A673 (cell line): ENCODE data around the gene SEMA4C. TPM values are rescaled to one million over a fixed set of nuclear protein-coding genes. Genes with fewer than 3 reads are reported as not detected.

Experiments used
- BruUV-seq: library from RNA; stranded (reverse); fragments of 400-500 nt; replicated peaks from 2 replicates; lab custom pipeline; 2021; lab: Mats Ljungman, UMichigan
- CTCF ChIA-PET: fragments of 300-600 bp; sonication (Branson Sonifier 250); formaldehyde crosslinking; loops from one replicate; lab custom pipeline; 2022; ENCODE audit warnings: antibody characterized with exemption; lab: Charles Lee
- POLR2A ChIA-PET: fragments of 300-600 bp; sonication (Branson Sonifier 250); formaldehyde crosslinking; loops from one replicate; lab custom pipeline; 2022; ENCODE audit warnings: antibody characterized with exemption; ENCODE audit not compliant: low non-redundant PET; lab: Charles Lee
- DNase-seq: peaks from one replicate; pipeline ENCODE4 v3.0.0-alpha.2; 2015; ENCODE audit warnings: low spot score
- H3K27ac ChIP-seq: fragments of 200-600 bp; sonication (generic); 2 replicates; pipeline ENCODE4 v1.5.1; 2016; ENCODE audit warnings: mixed run types, low read depth, mild to moderate bottlenecking, mixed read lengths, antibody characterized with exemption, low read length; ENCODE audit not compliant: poor library complexity, severe bottlenecking
- H3K27me3 ChIP-seq: fragments of 200-600 bp; sonication (generic); replicated peaks from 2 replicates; pipeline ENCODE4 v1.6.1; 2017; ENCODE audit warnings: mixed run types, low read depth, mild to moderate bottlenecking, mixed read lengths, antibody characterized with exemption, low read length; ENCODE audit not compliant: insufficient read depth, poor library complexity
- H3K36me3 ChIP-seq: fragments of 200-600 bp; sonication (generic); 2 replicates; pipeline ENCODE4 v1.6.1; 2016; ENCODE audit warnings: mixed run types, mild to moderate bottlenecking, mixed read lengths, antibody characterized with exemption, low read length; ENCODE audit not compliant: insufficient read depth, poor library complexity, severe bottlenecking
- H3K4me1 ChIP-seq: fragments of 200-600 bp; sonication (generic); 2 replicates; pipeline ENCODE4 v1.6.1; 2017; ENCODE audit warnings: mixed run types, mild to moderate bottlenecking, mixed read lengths, antibody characterized with exemption, low read length; ENCODE audit not compliant: insufficient read depth, poor library complexity, severe bottlenecking
- H3K4me3 ChIP-seq: fragments of 200-600 bp; sonication (generic); 2 replicates; pipeline ENCODE4 v1.5.1; 2016; ENCODE audit warnings: low read depth, mixed run types, mild to moderate bottlenecking, mixed read lengths, low read length; ENCODE audit not compliant: poor library complexity, severe bottlenecking
- H3K9me3 ChIP-seq: fragments of 200-600 bp; sonication (generic); 2 replicates; pipeline ENCODE4 v1.6.1; 2016; ENCODE audit warnings: mixed run types, low read depth, mild to moderate bottlenecking, mixed read lengths, antibody characterized with exemption, low read length; ENCODE audit not compliant: poor library complexity, severe bottlenecking
- EZH2 ChIP-seq: fragments of 200-600 bp; sonication (generic); IDR thresholded peaks from 2 replicates; pipeline ENCODE4 v1.6.1; 2017; ENCODE audit warnings: borderline replicate concordance, low read depth, mild to moderate bottlenecking, mixed read lengths, antibody characterized with exemption, low read length; ENCODE audit not compliant: poor library complexity, severe bottlenecking
- intact Hi-C: fragments of 100-400 bp; cut with micrococcal nuclease; formaldehyde crosslinking; loops from one replicate; pipeline ENCODE4 v1.10.0; 2022; ENCODE audit not compliant: unreplicated experiment
- total RNA-seq: library from RNA; stranded (reverse); gene quantifications from 2 replicates; pipeline ENCODE4 v1.2.3, GENCODE V29; 2021
- TF ChIP-seq, protein P1 (sequence below): fragments of 300-800, 200-600 bp; sonication (generic); conservative IDR thresholded peaks from 2 replicates; pipeline ENCODE4 v1.5.1; 2017; ENCODE audit warnings: low read depth, mild to moderate bottlenecking, antibody characterized with exemption, low read length, moderate library complexity, mixed read lengths

The SEMA4C gene
- total RNA-seq, 1 experiment from 2014 or later: 33.3 TPM

DNA sequence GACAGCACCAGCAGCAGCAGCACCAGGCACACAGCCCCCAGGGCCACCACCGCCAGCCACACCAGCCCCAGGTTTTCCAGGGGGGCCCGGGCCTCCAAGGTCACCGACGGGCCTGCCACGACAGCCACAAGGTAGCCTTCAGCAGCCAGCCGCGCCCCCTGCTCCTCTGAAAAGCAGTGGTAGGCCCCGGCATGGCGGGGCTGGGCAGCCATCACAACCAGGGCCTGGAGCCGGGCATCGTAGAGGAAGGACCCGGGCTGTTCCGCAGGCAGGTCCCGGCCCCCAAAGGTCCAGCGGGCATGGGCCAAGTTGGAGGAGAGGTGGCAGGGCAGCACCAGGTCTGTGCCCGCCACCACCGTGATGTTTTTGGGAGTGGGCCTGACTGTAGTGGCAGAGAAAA, 8.8 kb downstream of the SEMA4C start:
- Histone ChIP-seq H3K4me3 (no peak overlapping the region), H3K27me3 (no peaks in the 10 kb centered on the region), H3K27ac (no peak overlapping the region), H3K9me3 (no peaks in the 10 kb centered on the region), H3K36me3 (peaks cover 57% of the 10 kb centered on the region), H3K4me1 (peaks cover 10% of the 10 kb centered on the region)
- TF ChIP-seq, protein P1, sequence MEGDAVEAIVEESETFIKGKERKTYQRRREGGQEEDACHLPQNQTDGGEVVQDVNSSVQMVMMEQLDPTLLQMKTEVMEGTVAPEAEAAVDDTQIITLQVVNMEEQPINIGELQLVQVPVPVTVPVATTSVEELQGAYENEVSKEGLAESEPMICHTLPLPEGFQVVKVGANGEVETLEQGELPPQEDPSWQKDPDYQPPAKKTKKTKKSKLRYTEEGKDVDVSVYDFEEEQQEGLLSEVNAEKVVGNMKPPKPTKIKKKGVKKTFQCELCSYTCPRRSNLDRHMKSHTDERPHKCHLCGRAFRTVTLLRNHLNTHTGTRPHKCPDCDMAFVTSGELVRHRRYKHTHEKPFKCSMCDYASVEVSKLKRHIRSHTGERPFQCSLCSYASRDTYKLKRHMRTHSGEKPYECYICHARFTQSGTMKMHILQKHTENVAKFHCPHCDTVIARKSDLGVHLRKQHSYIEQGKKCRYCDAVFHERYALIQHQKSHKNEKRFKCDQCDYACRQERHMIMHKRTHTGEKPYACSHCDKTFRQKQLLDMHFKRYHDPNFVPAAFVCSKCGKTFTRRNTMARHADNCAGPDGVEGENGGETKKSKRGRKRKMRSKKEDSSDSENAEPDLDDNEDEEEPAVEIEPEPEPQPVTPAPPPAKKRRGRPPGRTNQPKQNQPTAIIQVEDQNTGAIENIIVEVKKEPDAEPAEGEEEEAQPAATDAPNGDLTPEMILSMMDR: no peak
- no peak for TF ChIP-seq EZH2
- intact Hi-C loops: no loop called here
- ChIA-PET POLR2A (no interaction called here), CTCF (no interaction called here)
- DNase-seq: no peak
- no TSS peak for BruUV-seq

DNA sequence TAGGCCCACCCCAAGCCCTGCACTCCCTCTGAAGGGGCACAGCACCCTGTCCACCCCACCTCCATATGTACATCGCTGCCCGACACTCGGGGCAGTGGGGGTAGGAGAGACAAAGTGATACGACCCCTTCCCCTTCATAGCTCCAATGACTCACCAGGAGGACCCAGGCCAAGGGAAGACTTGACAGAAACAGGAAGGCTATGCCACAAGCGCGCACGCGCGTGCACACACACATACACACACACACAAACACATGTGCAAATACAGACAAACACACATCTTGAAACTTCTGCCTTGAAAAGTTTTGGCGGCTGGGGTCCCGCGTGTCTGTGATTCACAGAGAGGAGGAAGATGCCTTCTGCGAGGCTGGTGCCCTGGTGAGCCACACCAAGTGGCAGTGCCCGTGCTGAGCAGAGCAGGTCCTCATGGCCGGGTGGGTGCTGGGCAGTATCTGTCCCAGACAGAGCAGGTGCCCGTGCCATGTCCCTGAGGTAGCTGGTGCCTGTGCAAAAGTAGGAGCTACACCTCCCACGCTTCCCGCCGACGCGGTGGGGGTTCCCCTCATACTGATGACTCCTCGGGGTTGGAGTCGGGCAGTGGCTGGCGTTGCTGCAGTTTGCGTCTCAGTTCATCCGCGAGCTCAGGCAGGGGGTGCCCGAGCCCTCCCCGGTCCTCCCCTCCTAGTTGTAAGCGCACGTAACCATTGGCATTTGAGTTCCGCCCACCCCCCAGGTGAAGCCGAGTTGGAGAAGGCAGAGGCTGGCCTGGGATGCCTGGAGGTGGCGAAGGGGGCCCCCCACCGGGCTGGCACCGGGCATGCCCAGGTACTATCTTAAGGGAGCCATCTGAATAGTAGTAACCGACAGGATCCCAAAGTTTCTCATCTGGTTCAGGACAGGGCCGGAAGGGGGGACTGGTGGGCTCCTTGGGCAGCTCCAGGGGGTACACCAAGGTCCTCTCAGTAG, 9.5 kb downstream of the SEMA4C start:
- CTCF ChIA-PET: interaction anchor here (0.5 kb wide), 1 partner anchor 8 kb away, joined by 6 read pairs; no protein-coding TSS in a partner anchor
- TF ChIP-seq EZH2: no peak
- TF ChIP-seq, protein P1: no peak
- Histone ChIP-seq H3K4me3 (no peak overlapping the region), H3K27ac (no peak overlapping the region), H3K9me3 (no peaks in the 10 kb centered on the region), H3K36me3 (peaks cover 50% of the 10 kb centered on the region), H3K4me1 (peaks cover 10% of the 10 kb centered on the region), H3K27me3 (no peaks in the 10 kb centered on the region)
- POLR2A ChIA-PET: no interaction called here
- intact Hi-C loops: no loop called here
- no TSS peak for BruUV-seq
- no peak for DNase-seq

DNA sequence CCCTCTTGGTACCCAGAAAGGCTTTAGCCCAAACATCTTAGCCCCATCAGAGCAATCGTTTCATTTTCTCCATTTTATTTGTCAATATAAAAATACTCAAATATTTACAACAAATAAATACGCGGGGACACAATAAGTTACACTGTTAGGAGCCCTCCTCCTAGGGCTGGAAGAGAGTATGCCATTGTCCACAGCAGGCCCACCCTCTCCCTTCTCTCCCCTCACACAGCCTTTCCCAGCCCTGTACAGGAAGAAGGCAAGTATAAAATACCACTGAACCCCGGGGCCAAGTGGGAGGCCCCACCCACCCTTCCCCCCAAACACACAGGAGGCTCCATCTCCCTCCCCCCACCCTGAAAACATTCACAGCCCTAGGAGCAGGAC, 10.2 kb downstream of the SEMA4C start:
- no peaks in the 10 kb centered on the region for H3K27me3 ChIP-seq
- BruUV-seq: no TSS peak
- no peak for DNase-seq
- H3K9me3 ChIP-seq: no peaks in the 10 kb centered on the region
- CTCF ChIA-PET: interaction anchor here (0.5 kb wide), 1 partner anchor 9 kb away, joined by 6 read pairs; no protein-coding TSS in a partner anchor
- peak overlapping the region; percentile 42 for H3K27ac ChIP-seq
- no peak overlapping the region for H3K4me3 ChIP-seq
- peaks cover 43% of the 10 kb centered on the region for H3K36me3 ChIP-seq
- intact Hi-C loops: loop anchor here (5.0 kb wide), 1 partner anchor 253 kb away; the partner anchor contains the start of gene ANKRD36
- H3K4me1 ChIP-seq: peaks cover 10% of the 10 kb centered on the region
- TF ChIP-seq, protein P1: no peak
- no peak for TF ChIP-seq EZH2
- POLR2A ChIA-PET: no interaction called here
